Prostate gland (tissue), 2 donors: ENCODE data around the gene KMT2C.

ENCODE experiments used
- POLR2A ChIP-seq: fragments of 450-650 bp; IDR thresholded peaks from one replicate; pipeline ENCODE4 v1.6.1; 2016; ENCODE audit warnings: antibody characterized with exemption, mild to moderate bottlenecking
- TF ChIP-seq, protein P1 (sequence below), 4 experiments: fragments of 200-600 bp in 2 of 4; fragments of 450-650 bp in 2 of 4; sonication (generic) in 2 of 4; IDR thresholded peaks; 1 replicate in 3 of 4; 2 replicates in 1 of 4; pipeline ENCODE4 v1.5.1; 2016 to 2019; ENCODE audit warnings: antibody characterized with exemption in 4 of 4, mild to moderate bottlenecking in 2 of 4, moderate library complexity in 2 of 4

GRCh38 chr7:152383341-152384234 is 52.2 kb downstream of the KMT2C start:
- TF ChIP-seq, protein P1, sequence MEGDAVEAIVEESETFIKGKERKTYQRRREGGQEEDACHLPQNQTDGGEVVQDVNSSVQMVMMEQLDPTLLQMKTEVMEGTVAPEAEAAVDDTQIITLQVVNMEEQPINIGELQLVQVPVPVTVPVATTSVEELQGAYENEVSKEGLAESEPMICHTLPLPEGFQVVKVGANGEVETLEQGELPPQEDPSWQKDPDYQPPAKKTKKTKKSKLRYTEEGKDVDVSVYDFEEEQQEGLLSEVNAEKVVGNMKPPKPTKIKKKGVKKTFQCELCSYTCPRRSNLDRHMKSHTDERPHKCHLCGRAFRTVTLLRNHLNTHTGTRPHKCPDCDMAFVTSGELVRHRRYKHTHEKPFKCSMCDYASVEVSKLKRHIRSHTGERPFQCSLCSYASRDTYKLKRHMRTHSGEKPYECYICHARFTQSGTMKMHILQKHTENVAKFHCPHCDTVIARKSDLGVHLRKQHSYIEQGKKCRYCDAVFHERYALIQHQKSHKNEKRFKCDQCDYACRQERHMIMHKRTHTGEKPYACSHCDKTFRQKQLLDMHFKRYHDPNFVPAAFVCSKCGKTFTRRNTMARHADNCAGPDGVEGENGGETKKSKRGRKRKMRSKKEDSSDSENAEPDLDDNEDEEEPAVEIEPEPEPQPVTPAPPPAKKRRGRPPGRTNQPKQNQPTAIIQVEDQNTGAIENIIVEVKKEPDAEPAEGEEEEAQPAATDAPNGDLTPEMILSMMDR (IDR thresholded peaks at IDR 0.05) = no peak
- no peak for TF ChIP-seq POLR2A
